Testis (tissue), 3 donors: Measurements from ENCODE around the gene PRTFDC1. TPM values are rescaled to one million over a fixed set of nuclear protein-coding genes. Genes with fewer than 3 reads are reported as not detected.

ENCODE experiments used
- DNase-seq: peaks from one replicate; pipeline ENCODE4 v3.0.0-alpha.2; 2019
- H3K27ac ChIP-seq, 2 donors: fragments of 200-600 bp; sonication (generic); one replicate each; pipeline ENCODE4 v1.5.1; 2019
- H3K27me3 ChIP-seq: fragments of 200-600 bp; sonication (generic); one replicate; pipeline ENCODE4 v1.5.1; 2019
- H3K36me3 ChIP-seq: fragments of 200-600 bp; sonication (generic); one replicate; pipeline ENCODE4 v1.5.1; 2017; ENCODE audit warnings: low read depth; ENCODE audit errors: missing control alignments
- H3K4me1 ChIP-seq: fragments of 200-600 bp; sonication (generic); one replicate; pipeline ENCODE4 v1.5.1; 2019
- H3K4me3 ChIP-seq, 2 donors: fragments of 200-600 bp; sonication (generic); one replicate each; pipeline ENCODE4 v1.5.1; 2017 to 2019
- H3K9me3 ChIP-seq: fragments of 200-600 bp; sonication (generic); one replicate; pipeline ENCODE4 v1.5.1; 2017
- POLR2A ChIP-seq: fragments of 450-650 bp; IDR thresholded peaks from one replicate; pipeline ENCODE4 v1.6.1; 2017; ENCODE audit warnings: antibody characterized with exemption, mild to moderate bottlenecking, moderate library complexity
- WGBS, 2 donors: methylation state at CpG; one replicate each; pipeline ENCODE4 v1.1.5; 2018; 5-methylcytosine and 5-hydroxymethylcytosine counted together
- intact Hi-C: fragments of 100-400 bp; cut with DNase I; formaldehyde crosslinking; loops from one replicate; pipeline ENCODE4 v1.15.1; 2023; ENCODE audit warnings: low total_unique reads
- polyA plus RNA-seq: library from polyadenylated mRNA; stranded (reverse); fragments of 350-450 nt; fragmentation: Illumina TruSeq; extraction: RNeasy Lipid Tissue Mini Kit (QIAGEN cat#74804); gene quantifications from one replicate; pipeline ENCODE4 v1.2.3, GENCODE V29; 2014; ENCODE audit warnings: low read depth, low replicate concordance; ENCODE audit not compliant: insufficient read depth
- total RNA-seq, 2 donors: library from RNA; depleted of rRNA; stranded (reverse); fragments of >200 nt; gene quantifications; one replicate each; pipeline ENCODE4 v1.2.3, GENCODE V29; 2016
- TF ChIP-seq, protein P1 (sequence below), 3 experiments: fragments of 450-650 bp in 2 of 3; fragments of 200-600 bp in 1 of 3; sonication (generic) in 1 of 3; IDR thresholded peaks; one replicate each; pipeline ENCODE4 v1.5.1; 2016 to 2019; ENCODE audit warnings: antibody characterized with exemption in 3 of 3, mild to moderate bottlenecking in 2 of 3, moderate library complexity in 1 of 3

The PRTFDC1 gene
- total and polyA plus RNA-seq, 3 donors from 2014 or later = 1.2 to 3.5 (median 2.7) TPM

DNA sequence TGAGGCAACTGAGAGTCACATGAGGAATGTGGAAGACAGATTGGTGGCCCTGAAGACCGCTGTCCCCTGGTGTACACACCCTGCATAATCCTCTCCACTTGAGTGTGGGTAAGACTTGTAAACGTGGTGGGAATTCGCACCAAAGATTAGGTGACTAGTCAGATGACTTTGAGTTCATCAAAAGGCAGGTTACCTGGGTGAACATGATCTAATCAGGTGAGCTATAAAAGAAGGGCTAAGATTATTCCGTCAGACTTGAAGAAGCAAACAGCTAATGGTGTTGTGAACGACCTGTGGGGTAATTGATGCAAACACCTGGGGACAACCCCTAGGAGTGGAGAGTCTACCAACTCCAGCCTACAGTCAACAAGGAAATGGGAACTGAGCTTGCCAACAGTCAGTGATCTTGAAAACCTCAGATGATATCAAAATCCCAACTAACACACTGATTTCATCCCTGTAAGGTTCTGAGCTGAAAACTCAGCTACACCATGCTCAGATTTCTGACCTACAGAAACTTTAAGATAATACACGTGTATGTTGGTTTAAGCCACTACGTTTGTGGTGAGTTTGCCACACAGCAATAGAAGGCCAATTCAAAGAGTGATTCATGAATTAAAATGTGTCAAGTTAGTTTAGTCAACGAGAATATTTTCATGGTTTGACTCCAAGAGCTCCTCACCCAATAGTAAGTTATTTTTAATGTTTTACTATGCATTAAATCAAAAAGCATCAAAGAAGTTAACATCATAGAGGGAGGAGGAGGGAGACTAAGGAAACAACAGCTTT, 16.7 kb downstream of the PRTFDC1 start:
- no peaks in the 10 kb centered on the region for H3K36me3 ChIP-seq
- 90 to 94% methylated on average over 8 of the region's 8 CpGs for WGBS, 2 donors
- DNase-seq = no peak
- no peak for TF ChIP-seq POLR2A
- TF ChIP-seq, protein P1, sequence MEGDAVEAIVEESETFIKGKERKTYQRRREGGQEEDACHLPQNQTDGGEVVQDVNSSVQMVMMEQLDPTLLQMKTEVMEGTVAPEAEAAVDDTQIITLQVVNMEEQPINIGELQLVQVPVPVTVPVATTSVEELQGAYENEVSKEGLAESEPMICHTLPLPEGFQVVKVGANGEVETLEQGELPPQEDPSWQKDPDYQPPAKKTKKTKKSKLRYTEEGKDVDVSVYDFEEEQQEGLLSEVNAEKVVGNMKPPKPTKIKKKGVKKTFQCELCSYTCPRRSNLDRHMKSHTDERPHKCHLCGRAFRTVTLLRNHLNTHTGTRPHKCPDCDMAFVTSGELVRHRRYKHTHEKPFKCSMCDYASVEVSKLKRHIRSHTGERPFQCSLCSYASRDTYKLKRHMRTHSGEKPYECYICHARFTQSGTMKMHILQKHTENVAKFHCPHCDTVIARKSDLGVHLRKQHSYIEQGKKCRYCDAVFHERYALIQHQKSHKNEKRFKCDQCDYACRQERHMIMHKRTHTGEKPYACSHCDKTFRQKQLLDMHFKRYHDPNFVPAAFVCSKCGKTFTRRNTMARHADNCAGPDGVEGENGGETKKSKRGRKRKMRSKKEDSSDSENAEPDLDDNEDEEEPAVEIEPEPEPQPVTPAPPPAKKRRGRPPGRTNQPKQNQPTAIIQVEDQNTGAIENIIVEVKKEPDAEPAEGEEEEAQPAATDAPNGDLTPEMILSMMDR (IDR thresholded peaks at IDR 0.05) = no peak
- H3K9me3 ChIP-seq = no peaks in the 10 kb centered on the region
- H3K27me3 ChIP-seq = no peaks in the 10 kb centered on the region
- H3K4me3 ChIP-seq = no peak overlapping the region
- intact Hi-C loops = no loop called here
- no peak overlapping the region for H3K27ac ChIP-seq
- H3K4me1 ChIP-seq = no peaks in the 10 kb centered on the region

DNA sequence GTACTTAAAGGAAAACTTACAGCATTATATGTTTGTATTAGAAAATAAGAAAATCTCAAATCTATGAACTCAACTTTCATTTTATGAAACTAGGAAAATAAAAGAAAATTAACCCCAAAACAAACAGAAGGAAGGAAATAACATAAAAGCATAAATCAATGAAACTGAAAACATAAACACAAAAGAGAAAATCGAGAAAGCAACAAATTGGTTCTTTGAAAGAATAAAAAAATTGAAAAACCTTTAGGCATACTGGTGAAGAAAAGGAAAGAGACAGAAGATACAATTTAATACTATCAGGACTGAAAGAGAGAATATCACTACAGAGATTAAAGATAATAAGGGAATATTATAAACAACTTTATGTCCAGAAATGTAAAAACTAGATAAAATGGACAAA, 21.2 kb downstream of the PRTFDC1 start:
- no peak overlapping the region for H3K27ac ChIP-seq
- no peaks in the 10 kb centered on the region for H3K9me3 ChIP-seq
- no peaks in the 10 kb centered on the region for H3K27me3 ChIP-seq
- no peaks in the 10 kb centered on the region for H3K4me1 ChIP-seq
- no peak overlapping the region for H3K4me3 ChIP-seq
- DNase-seq = no peak
- no peak for TF ChIP-seq POLR2A
- TF ChIP-seq, protein P1 (IDR thresholded peaks at IDR 0.05) = no peak
- WGBS, 2 donors = 92 to 97% methylated on average over 1 of the region's 1 CpG
- intact Hi-C loops = no loop called here
- no peaks in the 10 kb centered on the region for H3K36me3 ChIP-seq

DNA sequence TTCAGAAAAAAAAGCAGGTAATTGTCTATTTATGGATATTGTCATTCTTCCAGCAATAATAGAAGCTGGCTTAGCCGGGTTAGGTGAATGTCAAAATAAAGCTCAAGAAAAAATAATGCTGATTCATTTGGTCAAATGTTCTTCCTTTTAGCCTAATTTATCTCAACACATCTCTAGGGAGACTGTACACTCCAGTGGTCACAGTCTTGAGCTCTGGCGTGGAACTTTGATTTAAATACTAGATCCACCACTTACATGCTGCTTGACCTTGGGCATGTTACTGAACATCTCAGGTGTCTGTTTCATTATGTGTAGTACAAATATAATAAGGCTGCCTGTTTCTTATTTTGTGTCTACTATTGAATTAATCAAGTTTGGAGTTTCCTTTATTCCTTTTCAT, 22.0 kb downstream of the PRTFDC1 start:
- 81 to 88% methylated on average over 2 of the region's 2 CpGs for WGBS, 2 donors
- intact Hi-C loops = no loop called here
- H3K27ac ChIP-seq = no peak overlapping the region
- no peaks in the 10 kb centered on the region for H3K4me1 ChIP-seq
- no peak for DNase-seq
- no peaks in the 10 kb centered on the region for H3K36me3 ChIP-seq
- no peak overlapping the region for H3K4me3 ChIP-seq
- TF ChIP-seq, protein P1 (IDR thresholded peaks at IDR 0.05) = no peak
- no peak for TF ChIP-seq POLR2A
- H3K9me3 ChIP-seq = no peaks in the 10 kb centered on the region
- no peaks in the 10 kb centered on the region for H3K27me3 ChIP-seq

- Histone ChIP-seq H3K27me3 (no peaks in the 10 kb centered on the region), H3K36me3 (no peaks in the 10 kb centered on the region), H3K9me3 (no peaks in the 10 kb centered on the region), H3K27ac (no peak overlapping the region), H3K4me3 (no peak overlapping the region), H3K4me1 (no peaks in the 10 kb centered on the region)
- intact Hi-C loops = no loop called here
- TF ChIP-seq, protein P1 (IDR thresholded peaks at IDR 0.05) = no peak
- TF ChIP-seq POLR2A = no peak
- 88 to 90% methylated on average over 4 of the region's 4 CpGs for WGBS, 2 donors
- DNase-seq = no peak
Measured at GRCh38 chr10:24929904-24930303, 22.5 kb downstream of the PRTFDC1 start.

DNA sequence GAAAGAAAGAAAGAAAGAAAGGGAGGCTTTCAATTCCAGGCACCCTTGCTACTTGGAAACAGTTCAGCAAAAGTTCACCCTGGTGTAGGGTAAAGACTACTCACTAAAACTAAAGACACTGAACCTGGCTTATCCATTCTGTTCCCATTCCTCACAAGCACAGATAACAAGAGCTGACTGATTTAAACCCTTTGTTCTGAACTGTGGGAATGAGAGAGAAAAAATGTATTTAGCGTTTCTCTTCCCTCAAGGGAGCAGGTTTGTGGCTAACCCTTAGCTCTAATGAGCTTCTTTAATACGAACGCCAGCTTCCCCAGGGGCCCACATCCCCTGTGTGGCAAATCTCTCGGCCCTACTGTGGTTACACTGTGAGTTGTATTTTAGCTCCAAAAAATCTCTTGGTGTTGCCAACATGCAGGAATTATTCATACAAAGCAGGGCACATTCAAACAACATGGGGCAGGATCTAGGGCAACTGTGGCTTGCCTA, 23.3 kb downstream of the PRTFDC1 start:
- Histone ChIP-seq H3K27me3 (no peaks in the 10 kb centered on the region), H3K9me3 (no peaks in the 10 kb centered on the region), H3K36me3 (no peaks in the 10 kb centered on the region), H3K4me3 (no peak overlapping the region), H3K4me1 (no peaks in the 10 kb centered on the region), H3K27ac (no peak overlapping the region)
- 20 to 36% methylated on average over 4 of the region's 4 CpGs for WGBS, 2 donors
- no peak for TF ChIP-seq POLR2A
- TF ChIP-seq, protein P1 (IDR thresholded peaks at IDR 0.05) = no peak
- intact Hi-C loops = no loop called here
- DNase-seq = no peak
